Measurements from ENCODE around the gene ADAM8.
"Not testable (repeated sequence)": the region's sequence is repeated elsewhere in the genome, so short reads cannot be mapped to it uniquely, and the experiment has no call there.

ADAM8 gene

DNA sequence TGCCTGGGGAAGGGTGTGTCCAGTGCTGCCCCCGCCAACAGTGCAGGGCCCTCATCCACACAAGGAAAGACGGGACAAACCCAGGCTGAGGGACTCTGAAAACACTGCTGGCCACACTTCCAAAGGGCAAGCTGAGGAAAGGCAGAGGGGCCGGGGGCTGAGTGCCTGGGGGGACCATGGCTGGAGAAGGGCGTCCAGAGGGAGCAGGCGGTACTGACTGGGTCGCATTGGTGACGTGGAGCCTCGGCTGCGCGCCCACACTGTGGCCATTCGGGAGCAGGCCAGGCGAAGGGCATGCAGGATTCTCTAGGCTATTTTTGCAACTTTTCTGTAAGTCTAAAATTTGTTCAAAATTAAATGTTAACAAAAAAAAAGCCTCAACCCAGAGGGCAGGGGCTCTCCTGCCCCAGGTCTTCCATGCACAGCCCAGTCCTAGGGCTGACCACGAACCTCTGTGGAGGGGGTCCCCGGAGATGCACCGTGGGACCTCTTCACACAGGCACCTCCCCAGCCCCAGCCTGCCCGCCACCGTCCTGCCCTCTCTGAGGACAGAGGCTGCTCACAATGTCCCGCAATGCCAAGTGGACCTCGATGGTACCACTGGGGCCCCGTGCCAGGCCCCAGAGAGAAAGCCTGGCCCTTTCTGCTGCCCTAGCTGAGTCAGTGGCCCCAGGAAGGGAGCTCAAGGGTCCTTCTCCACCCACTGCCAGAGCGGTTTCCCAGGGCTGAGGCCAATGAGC lies 10.4 kb downstream of the ADAM8 start:
- no peak for DNase-seq

DNA sequence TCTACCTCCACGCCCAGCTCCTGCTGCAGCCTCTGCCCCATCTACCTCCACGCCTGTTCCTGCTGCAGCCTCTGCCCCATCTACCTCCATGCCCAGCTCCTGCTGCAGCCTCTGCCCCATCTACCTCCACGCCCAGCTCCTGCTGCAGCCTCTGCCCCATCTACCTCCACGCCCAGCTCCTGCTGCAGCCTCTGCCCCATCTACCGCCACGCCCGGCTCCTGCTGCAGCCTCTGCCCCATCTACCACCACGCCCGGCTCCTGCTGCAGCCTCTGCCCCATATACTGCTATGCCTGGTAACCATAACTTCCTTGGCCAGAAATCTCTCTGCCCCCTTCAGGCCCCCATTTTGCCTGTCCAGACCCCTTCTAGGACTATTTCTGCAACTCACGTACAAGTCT lies 11.6 kb downstream of the ADAM8 start:
- not testable (repeated sequence) for DNase-seq

DNA sequence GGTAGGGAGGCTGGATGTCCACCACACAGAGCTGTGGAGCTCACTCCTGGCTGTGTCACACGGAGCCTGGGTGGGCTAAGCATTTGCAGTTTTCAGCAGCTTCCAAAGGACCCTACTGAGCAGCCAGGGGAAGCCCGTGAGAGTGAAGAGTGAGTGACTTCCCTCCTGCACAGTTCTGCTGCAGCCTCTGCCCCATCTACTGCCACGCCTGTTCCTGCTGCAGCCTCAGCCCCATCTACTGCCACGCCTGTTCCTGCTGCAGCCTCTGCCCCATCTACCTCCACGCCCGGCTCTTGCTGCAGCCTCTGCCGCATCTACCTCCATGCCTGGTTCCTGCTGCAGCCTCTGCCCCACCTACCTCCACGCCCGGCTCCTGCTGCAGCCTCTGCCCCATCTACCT lies 12.2 kb downstream of the ADAM8 start:
- no peak for DNase-seq

DNA sequence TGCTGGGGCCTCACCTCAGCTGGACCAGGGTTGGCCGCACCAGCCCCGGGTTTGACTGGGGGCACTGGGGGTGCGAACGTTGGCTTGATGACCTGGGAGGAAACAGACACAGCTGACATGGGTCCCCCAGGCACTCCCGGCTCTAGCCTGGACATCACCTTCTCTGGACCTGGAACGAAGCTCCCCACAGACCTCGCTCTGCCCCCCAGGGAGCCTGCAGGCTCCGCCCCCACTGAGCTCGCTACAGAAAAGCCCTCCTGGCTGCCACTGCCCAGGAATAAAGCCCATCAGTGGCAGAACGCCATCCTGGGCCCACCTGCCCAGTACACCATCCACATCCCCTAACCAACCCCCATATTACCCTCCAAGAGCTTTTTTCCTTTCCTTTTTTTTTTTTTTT lies 13.0 kb downstream of the ADAM8 start:
- no peak for DNase-seq

DNA sequence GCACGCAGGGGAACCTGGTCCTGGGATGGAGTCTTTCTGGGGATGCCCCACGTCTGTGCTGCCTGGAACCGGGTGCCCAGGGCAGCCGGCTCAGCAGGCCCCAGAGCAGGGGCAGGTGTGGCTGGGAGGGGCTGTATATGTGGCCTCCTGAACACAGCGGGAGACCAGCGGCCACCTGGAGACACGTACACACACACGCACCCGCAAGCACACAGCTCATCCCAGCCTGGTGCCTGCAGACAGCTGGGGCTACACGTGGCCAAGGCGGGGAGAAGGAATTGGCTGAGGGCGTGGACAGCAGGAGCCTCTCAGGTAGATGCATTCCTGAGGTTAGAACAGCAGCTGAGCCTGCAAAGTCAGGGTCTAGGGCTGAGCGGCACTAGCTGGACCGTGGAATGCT lies 14.0 kb downstream of the ADAM8 start:
- no peak for DNase-seq

DNA sequence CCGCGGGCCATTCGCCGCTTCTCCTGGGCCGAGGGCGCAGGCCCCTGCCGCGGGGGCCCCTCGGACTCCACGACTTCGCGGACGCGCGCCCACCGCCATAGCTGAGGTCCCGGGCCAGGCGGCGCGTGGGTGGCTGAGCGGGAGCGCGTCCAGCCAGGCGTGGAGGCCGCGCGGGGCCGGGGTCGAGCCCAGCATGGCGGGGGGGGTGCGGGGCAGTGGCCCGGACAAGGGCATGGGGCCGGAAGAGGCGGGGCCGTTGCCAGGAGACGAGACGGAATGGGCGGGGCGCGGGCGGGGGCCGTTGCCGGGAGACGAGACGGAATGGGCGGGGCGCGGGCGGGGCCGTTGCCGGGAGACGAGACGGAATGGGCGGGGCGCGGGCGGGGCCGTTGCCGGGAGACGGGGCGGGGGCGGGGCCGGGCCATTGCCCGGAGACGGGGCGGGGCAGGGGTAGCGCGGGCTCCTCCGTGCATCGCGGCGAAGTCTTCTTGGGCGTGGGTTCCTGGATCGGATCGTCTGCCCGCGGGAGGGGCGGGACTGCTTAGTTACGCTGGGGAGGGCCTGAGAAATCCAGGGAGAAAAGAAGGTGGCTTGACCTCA lies 14.8 kb downstream of the ADAM8 start:
- peak in 1 of 2 experiments; percentile 13 for DNase-seq

DNA sequence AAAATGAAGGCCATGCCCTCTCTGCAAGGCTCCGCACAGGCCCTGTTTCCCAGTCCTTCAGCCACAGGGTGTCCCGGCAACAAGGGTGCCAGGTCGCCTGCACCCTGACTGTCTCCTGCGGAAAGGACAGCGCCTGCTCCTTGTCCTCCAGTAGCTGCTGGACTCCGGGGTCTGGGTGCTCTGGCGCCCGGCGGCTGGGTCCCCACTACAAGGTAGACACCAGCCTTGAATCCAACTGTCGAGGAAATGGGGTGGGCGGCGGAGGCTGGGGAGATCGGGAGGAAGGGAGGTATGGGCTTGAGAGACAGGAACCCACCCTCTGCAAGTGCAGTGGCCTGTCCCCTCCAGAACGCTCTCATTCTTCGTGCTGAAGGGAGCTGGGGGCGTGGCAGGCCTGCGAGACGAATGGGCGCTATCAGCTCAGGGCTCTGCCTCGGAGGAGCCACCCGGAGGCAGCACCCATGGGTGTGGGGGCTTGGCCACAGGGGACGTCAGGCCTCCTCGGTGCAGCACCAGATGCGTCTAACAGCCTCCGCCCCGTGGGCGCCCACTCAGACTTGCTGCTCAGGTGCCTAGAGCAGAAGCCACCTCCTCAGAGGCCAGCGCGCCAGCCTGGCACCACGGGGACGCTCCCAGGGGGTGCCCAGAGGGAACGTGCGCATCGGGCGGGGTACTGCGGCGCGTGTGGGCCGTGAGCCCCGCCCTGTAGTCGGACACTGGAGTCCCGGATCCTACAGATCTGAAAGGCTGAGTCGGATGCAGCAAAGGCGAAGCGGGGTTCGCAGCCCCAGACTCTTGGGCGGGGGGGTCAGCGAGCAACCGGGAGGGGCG lies 15.6 kb downstream of the ADAM8 start:
- DNase-seq, result no peak

DNA sequence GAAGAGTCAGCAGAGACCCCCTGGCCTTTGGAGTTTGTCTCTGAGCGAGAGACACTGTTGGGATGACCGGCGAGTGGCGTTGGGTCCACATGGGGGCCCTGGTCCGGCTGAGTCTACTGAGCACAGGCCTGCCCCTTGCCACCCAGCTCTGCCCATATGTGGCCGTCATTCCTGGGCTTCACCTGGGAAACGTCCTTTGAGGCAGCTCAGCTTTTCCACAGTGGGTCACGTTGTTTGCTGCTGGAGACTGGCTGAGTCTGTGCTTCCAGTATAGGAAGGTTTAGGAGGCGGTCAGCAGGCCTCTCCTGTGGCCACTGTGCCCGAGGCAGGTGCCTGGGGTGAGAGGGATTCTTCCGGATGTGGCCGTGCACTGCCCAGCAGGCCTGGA lies 17.1 kb downstream of the ADAM8 start:
- DNase-seq, result no peak

DNA sequence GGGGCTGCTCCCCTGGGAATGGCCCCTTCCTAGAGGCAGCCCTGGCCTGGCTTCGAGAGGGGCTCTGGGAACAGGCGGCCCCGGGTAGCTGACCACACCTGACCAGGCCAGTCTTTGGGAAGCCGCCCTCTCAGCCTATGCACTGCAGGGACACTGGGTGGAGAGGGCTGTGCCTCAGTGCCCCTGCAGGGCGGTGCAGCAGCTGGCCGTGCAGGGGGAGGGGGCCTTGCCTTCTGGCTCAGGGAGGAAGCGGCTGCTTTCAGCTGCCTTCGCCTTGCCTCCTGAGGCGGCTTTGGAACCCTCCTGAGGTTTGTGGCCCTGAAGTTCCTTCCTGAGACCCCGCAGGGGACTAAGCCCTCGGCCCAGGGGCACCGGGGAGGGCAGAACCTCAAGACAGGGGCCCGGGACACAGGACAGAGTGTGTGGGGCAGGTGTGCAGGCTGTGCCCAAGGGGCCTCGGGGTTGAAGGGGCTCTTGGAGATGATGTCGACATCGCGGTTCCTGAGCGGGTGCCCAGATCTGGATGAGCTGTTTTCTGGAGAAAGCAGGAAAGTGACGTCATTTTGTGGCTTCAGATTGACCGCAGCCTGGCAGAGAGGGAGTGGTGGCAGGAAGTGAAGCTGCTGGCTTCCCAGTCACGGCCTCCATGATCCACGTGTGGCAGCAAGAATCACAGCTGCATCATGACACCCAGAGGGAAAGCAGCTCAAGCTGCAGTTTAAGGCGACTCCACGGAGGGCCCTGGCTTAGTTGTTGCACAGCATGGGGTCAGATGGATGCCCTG lies 17.7 kb downstream of the ADAM8 start:
- no peak for DNase-seq

DNA sequence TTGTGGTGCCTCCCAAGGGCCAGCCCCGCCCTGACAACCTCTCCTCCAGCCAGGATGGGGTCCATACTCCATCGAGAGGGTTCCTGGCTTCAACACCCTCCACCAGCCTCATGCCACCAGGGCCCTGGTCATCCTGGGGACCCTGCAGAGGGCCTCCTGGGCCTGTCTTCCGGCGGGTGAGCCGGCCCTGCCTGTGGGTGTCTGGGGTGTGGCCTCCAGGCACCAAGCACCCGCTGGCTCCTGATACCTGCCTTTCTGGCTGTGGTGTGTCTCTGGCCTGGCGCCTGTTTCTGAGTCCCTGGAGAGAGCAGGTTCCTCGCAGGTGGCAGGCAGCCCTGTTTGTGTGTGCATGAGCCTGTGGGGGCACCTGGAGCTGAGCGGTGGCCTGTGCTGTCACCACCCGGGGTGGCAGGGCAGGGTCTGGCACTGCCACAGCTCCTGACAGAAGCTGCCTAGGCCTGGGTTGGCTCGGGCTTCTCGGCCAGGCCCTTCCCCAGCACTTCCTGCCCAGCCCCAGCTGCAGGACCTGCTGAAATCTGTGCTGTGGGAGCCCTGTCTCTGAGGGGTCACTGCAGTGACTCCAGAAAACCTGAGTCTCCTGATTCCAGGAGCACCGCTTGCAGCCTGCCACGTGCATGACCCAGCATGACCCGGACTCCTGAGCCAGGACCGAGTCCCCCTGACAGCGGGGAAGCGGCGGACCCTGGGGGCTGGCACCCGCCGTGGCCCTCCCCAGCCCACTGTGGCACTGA lies 18.4 kb downstream of the ADAM8 start:
- no peak for DNase-seq

DNA sequence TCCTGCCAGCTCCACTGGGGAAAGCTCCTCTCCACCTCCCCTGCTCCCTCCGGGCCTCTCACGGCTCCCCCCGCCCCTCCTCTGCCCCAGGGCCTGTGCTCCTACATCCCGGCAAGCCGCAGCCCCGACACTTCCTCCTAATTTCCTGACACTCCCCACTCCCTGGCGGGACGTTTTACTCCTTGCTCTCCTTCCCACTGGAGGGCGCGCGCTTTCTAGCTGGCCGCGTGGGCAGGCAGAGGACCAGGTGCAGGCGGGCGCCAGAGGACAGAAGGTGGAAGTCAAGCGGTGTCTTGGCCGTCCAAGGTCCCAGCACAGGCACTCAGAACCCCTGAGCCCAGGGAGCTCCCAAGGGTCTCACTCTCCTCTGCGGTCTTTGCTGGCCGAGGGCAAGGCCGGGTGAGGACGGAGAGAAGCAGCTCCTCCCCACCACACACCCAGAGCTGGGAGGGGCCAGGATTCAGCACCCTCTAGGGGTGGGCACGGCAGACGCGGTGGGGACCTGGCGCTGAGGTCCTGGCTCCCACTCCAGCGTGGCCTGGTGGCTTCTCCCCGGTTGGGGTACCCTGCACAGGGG lies 19.1 kb downstream of the ADAM8 start:
- DNase-seq, result no peak

DNA sequence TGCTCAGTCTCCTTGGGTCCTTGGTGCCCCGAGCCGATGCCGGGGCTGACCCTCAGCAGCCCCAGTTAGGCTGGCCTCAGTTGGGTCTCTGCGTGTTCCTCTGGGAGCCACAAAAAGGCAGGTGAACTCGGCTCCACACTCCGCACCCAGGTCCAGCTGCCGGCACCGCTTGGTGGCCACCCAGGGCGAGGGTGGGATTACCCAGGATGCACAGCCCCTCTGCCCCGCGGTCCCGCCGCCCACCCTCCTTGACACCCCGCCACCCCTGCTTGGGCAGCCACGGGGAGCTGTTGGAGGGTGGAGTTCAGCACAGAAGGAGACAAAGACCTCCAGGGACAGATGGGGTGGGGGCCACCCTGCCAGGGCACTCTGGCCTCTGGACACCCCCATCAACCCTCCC lies 21.3 kb downstream of the ADAM8 start:
- no peak for DNase-seq

DNA sequence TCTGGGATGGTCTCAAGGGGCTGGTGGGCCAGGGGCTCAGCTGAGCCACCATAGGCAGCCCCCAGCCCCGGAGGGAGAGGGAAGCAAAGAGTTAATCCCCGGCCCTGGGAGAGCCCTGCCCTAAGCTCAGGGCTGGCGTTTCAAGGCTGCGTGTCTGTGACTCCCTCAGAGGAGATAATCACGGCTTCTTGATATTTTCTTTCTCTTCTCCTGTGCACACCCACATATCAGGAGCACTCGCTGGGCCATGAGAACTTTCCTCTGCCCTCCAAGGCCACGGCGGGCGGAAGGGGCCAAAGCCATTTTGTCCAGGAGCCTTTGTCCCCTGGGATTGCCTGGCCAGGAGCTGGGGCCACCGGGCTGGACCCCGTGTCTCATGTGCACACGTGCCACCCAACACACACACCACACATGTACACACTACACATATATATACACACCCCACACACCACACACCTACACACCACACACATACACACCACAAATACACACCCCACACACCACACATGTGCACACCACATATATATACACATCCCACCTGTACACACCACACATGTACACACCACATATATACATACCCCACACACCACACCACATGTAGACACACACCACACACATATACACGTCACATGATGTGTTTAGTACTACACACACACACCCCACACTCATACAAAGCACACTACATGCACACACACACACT lies 22.1 kb downstream of the ADAM8 start:
- DNase-seq, result no peak

DNA sequence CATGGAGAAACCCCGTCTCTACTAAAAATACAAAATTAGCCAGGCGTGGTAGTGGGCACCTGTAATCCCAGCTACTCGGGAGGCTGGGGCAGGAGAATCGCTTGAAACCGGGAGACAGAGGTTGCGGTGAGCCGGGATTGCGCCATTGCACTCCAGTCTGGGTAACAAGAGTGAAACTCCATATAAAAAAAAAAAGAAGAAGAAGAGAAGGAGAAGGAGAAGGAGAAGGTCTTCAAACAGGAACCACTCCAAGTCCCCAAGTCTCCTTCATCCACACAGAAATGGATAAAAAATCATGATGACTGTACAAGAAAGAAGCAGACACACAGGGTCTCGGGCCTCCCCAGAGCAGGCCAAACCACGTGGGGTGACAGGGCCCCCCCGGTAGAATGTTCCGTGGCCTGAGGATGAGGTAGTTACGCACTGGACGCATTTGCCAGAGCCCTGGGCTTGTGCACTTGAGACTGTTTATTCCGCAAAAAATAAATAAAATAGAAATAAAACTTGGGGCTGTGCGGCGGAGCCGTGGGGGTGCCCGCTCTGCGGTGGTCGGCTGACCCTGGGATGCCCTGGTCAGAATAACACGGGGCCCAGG lies 23.2 kb downstream of the ADAM8 start:
- no peak for DNase-seq

DNA sequence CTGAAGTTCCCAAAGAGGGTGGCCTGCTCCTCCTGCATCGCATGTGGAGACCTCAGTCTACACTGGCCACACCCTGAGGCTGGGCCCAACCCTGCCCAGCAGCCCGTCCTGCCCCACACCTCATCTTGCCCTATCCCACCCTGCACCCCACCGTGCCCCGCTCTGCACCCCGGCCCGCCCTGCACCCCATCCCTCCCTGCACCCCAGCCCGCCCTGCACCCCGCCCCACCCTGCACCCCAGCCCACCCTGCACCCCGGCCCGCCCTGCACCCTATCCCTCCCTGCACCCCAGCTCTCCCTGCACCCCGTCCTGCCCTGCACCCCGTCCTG lies 24.5 kb downstream of the ADAM8 start:
- no peak for DNase-seq

DNA sequence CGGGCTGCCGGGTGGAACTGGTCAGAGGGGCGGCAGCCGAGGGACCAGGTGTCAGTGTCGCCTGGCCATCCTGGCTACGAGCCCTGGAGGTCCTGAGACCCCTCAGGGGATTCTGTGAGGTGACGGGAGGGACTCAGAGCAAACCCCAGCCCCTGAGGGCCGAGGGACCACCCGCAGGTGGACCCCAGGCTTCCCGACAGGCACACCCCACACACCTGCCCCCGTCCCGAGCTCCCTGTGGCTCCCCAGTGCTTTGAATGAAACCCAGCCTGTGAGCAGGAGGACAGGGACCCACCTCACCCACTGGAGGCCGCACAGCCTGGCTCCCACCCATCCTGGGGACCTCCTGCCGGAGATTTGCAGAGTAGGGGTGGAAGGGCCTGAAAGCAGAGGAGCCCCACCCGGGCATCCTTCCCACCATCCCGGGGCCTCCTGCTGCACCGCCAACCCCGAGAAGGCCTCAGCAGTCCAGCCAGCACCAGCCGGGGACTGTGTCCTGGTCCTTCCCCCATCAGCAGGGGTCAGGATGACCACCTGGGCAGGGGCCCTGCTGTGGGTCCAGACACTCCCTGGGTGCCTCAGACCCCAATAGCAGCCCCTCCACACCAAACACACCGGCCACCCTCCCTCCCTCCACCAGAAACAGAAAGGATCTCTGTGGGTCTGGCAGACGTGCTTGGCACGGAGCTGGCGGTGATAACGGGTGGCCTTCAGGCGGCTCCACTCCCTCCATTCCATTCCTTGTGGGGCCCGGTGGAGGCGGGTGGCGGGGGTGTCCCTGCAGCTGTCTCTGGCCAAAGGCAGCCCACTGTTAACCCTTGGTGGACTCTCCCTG lies 25.1 kb downstream of the ADAM8 start:
- DNase-seq, result no peak

DNA sequence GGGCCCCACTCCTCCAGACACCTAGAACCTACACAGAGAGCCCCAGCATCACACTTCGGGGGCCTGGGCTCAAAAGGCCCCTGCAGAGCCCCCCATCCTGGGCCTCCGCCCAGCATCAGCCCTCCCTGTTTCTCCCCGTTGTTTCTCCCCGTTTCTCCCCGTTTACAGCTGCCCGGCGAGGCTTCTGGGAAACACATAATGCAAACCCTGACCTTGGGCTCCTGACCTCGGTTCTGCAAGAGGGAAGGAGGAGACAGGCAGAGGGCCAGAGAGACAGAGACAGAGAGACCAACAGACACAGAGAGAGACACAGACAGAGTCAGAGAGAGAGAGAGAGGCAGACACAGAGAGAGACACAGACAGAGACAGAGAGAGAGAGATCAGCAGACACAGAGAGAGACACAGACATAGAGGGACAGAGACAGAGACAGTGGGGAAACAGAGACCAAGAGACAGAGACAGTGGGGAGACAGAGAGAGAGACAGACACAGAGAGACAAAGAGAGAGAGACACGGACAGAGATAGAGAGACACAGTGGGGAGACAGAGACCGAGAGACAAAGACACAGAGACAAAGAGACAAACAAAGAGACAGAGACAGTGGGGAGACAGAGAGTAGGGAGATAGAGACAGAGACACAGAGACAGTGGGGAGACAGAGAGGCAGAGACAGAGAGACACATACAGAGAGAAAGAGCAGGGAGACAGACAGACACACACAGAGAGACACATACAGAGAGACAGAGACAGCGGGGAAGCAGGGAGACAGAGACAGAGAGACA lies 26.5 kb downstream of the ADAM8 start:
- DNase-seq, result no peak

DNA sequence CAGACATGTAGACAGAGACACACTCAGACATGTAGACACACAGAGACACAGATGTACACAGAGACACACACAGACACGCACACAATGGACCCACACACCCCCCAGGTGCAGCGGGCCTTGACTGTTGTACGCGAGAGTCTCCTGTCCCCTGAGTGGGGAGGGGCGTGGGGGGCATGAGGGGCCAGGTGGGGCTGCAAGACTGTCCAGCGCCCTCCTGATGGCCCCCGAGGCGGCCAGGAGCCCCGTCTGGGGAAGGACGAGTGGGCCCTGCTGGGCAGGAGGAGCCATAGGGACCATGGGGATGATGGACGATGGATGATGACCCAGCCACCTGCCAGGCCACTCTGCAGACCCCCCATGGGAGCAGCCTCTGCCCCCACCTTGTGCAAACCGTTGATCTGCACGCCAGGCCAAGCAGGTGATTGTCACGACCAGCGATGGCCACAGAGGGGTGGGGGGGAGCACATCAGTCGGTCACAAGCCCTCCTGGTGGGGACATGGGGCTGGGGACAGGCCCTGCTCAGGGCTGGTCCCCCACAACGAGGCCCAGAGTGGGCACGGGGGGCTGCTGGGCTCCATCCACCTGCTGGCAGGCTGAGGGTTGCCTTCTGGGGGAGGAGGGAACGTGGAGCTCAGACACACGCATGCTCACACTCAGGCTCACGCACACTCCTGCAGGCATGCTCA lies 27.4 kb downstream of the ADAM8 start:
- no peak for DNase-seq

DNA sequence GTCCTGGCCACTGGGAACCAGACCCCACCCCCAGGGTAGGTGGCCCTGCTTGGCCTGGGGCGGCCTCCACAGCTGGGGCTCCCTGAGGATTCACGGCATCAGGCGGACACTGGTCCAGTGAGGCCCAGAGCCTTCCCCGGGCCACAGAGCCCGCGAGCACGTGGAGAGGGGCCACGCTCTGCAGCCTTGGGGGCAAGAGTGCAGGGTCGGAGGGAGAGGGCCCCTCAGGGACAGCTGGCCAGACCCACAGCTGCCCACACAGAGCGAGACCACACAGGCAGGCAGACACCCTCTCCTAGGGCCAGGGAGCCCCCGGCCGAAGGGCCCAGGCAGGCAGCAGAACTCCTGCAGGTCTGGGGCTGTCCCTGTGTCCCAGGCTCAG lies 28.3 kb downstream of the ADAM8 start:
- DNase-seq, result no peak
